ENCODE results near the gene FRMD4A.

FRMD4A gene

GRCh38 chr10:14017467-14017866 is 313.3 kb downstream of the FRMD4A start:
- DNase-seq (ENCODE audit: low read depth in 2 of 2): no peak

GRCh38 chr10:14016931-14017333 is 313.8 kb downstream of the FRMD4A start:
- DNase-seq (ENCODE audit: low read depth in 2 of 2): no peak

- DNase-seq (ENCODE audit: low read depth in 2 of 2): no peak
Measured at GRCh38 chr10:14016011-14016536, 314.6 kb downstream of the FRMD4A start.

GRCh38 chr10:14014423-14014822 is 316.3 kb downstream of the FRMD4A start:
- no peak for DNase-seq (ENCODE audit: low read depth in 2 of 2)

- DNase-seq (ENCODE audit: low read depth in 2 of 2): no peak
Measured at GRCh38 chr10:14010769-14011574, 319.8 kb downstream of the FRMD4A start.

- no peak for DNase-seq (ENCODE audit: low read depth in 2 of 2)
Measured at GRCh38 chr10:14010101-14010558, 320.6 kb downstream of the FRMD4A start.

GRCh38 chr10:14009371-14010100 is 321.2 kb downstream of the FRMD4A start:
- peak; percentile 23 to 65 for DNase-seq (ENCODE audit: low read depth in 2 of 2)

- DNase-seq (ENCODE audit: low read depth in 2 of 2): no peak
Measured at GRCh38 chr10:14008740-14009080, 322.0 kb downstream of the FRMD4A start.

- DNase-seq (ENCODE audit: low read depth in 2 of 2): no peak
Measured at GRCh38 chr10:14004536-14004935, 326.2 kb downstream of the FRMD4A start.

GRCh38 chr10:14003517-14004184 is 327.1 kb downstream of the FRMD4A start:
- DNase-seq (ENCODE audit: low read depth in 2 of 2): no peak

GRCh38 chr10:14001298-14002040 is 329.3 kb downstream of the FRMD4A start:
- no peak for DNase-seq (ENCODE audit: low read depth in 2 of 2)

GRCh38 chr10:13998163-13998835 is 332.4 kb downstream of the FRMD4A start:
- no peak for DNase-seq (ENCODE audit: low read depth in 2 of 2)

- no peak for DNase-seq (ENCODE audit: low read depth in 2 of 2)
Measured at GRCh38 chr10:13997650-13998049, 333.1 kb downstream of the FRMD4A start.

- no peak for DNase-seq (ENCODE audit: low read depth in 2 of 2)
Measured at GRCh38 chr10:13994932-13995331, 335.8 kb downstream of the FRMD4A start.

GRCh38 chr10:13993673-13994089 is 337.0 kb downstream of the FRMD4A start:
- no peak for DNase-seq (ENCODE audit: low read depth in 2 of 2)

- no peak for DNase-seq (ENCODE audit: low read depth in 2 of 2)
Measured at GRCh38 chr10:13993169-13993568, 337.6 kb downstream of the FRMD4A start.

GRCh38 chr10:13991353-13991752 is 339.4 kb downstream of the FRMD4A start:
- DNase-seq (ENCODE audit: low read depth in 2 of 2): no peak

- DNase-seq (ENCODE audit: low read depth in 2 of 2): no peak
Measured at GRCh38 chr10:13990946-13991345, 339.8 kb downstream of the FRMD4A start.

- no peak for DNase-seq (ENCODE audit: low read depth in 2 of 2)
Measured at GRCh38 chr10:13990392-13990805, 340.3 kb downstream of the FRMD4A start.

GRCh38 chr10:13989616-13990015 is 341.1 kb downstream of the FRMD4A start:
- DNase-seq (ENCODE audit: low read depth in 2 of 2): no peak

- no peak for DNase-seq (ENCODE audit: low read depth in 2 of 2)
Measured at GRCh38 chr10:13987446-13987845, 343.3 kb downstream of the FRMD4A start.
